Measurements from ENCODE around the gene AGRP. TPM values are rescaled to one million over a fixed set of nuclear protein-coding genes. Genes with fewer than 3 reads are reported as not detected.
A peak's percentile ranks its signal among the peaks of the same experiment; 100 is the strongest.

Gene AGRP
- total RNA-seq, 1 experiment from 2014 or later = not detected

DNA sequence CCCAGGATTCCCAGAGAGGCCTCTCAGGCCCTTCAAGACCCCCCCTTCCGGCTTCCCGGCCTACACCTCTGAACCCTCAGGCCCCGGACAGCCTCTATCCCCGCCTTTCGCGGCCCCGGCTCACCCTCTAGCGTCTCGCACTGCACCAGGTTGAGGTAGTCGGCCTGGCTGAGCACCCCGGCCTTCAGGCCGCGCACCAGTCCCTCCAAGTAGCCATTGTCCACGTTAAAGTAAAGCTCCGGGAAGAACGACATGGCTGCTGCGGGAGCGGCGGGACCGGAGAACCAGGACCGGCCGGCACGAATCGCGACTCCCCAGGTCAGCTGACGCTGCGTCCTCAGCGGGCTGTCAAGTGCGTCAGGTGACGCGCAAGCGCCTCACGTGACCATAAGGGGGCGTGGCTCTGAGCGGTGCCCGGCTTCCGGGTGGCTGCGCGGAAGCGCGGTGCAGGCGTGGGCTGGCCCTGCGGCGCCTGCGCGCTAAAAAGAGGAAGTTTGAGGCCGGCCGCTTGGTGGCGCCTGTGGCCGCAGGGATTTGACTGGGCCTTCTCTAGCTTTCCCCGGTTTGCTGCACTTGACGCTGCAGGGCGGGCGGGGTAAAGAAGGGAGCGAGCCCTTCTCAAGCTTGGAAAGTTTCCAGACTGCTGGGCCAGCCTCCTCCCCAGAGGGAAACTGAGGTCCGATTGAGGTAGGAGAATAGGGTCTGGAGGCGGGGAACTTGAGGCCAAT lies 2.4 kb downstream of the AGRP start, which contains the start of gene ATP6V0D1:
Gene ATP6V0D1, minus strand, starts transcription at position 325 of the 728 bp plus-strand sequence. Its CDS starts 71 bp downstream, at position 254.
- ChIA-PET POLR2A (interaction anchor here (0.5 to 1.8 kb wide), 4 partner anchors 32 to 364 kb away, joined by 3 to 4 read pairs (median 3); no protein-coding TSS in a partner anchor), CTCF (interaction anchor here (0.5 to 6.0 kb wide), 55 partner anchors 9 to 520 kb away, joined by 3 to 70 read pairs (median 4); partner anchors contain the start of genes ACD, C16orf86, CARMIL2 and CES3)
- peaks cover 36% of the 10 kb centered on the region for H3K27me3 Mint-ChIP-seq (ENCODE audit: low read depth)
- peak within 1 kb of the TSS; percentile 97 for H3K27ac Mint-ChIP-seq
- ATAC-seq (peak; percentile 95), DNase-seq (ENCODE audit: low spot score) (peak; percentile 99)
- peak within 1 kb of the TSS; percentile 98 for H3K4me3 Mint-ChIP-seq
- peaks cover 5% of the 10 kb centered on the region for H3K4me1 Mint-ChIP-seq
- H3K9me3 Mint-ChIP-seq = no peaks in the 10 kb centered on the region
- no peaks in the 10 kb centered on the region for H3K36me3 Mint-ChIP-seq
- TF ChIP-seq ZNF396 (CRISPR knock-in tag; IDR thresholded peaks at IDR 0.05; ENCODE audit: borderline replicate concordance) = no peak
- TF ChIP-seq GTF2I (CRISPR knock-in tag; conservative IDR thresholded peaks at IDR 0.05) = no peak
- TF ChIP-seq USF2 (CRISPR knock-in tag; IDR thresholded peaks at IDR 0.05) = peak; percentile 100
- TF ChIP-seq NFATC4 (CRISPR knock-in tag; IDR thresholded peaks at IDR 0.05) = no peak
- TF ChIP-seq MAX (CRISPR knock-in tag; IDR thresholded peaks at IDR 0.05) = peak; percentile 90
- no peak for TF ChIP-seq PRRX2 (CRISPR knock-in tag; IDR thresholded peaks at IDR 0.05)
- TF ChIP-seq, protein P1, sequence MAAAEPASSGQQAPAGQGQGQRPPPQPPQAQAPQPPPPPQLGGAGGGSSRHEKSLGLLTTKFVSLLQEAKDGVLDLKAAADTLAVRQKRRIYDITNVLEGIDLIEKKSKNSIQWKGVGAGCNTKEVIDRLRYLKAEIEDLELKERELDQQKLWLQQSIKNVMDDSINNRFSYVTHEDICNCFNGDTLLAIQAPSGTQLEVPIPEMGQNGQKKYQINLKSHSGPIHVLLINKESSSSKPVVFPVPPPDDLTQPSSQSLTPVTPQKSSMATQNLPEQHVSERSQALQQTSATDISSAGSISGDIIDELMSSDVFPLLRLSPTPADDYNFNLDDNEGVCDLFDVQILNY (CRISPR knock-in tag; IDR thresholded peaks at IDR 0.05) = 0 out of 2 replicates have a peak, but pooled peaks have one; percentile 75
- TF ChIP-seq NR2C2 (CRISPR knock-in tag; IDR thresholded peaks at IDR 0.05) = no peak
- no peak for TF ChIP-seq GRHL2 (CRISPR knock-in tag; IDR thresholded peaks at IDR 0.05; ENCODE audit: insufficient replicate concordance, severe bottlenecking)
- TF ChIP-seq, protein P2, sequence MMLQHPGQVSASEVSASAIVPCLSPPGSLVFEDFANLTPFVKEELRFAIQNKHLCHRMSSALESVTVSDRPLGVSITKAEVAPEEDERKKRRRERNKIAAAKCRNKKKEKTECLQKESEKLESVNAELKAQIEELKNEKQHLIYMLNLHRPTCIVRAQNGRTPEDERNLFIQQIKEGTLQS (CRISPR knock-in tag; conservative IDR thresholded peaks at IDR 0.05) = no peak
- TF ChIP-seq KAT7 (CRISPR knock-in tag; IDR thresholded peaks at IDR 0.05; ENCODE audit: borderline replicate concordance) = peak; percentile 75; the same call in 1 of the 2 replicates
- TF ChIP-seq, protein P3, sequence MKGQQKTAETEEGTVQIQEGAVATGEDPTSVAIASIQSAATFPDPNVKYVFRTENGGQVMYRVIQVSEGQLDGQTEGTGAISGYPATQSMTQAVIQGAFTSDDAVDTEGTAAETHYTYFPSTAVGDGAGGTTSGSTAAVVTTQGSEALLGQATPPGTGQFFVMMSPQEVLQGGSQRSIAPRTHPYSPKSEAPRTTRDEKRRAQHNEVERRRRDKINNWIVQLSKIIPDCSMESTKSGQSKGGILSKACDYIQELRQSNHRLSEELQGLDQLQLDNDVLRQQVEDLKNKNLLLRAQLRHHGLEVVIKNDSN (CRISPR knock-in tag; IDR thresholded peaks at IDR 0.05) = peak; percentile 100
- no peak for TF ChIP-seq ATF2 (CRISPR knock-in tag; IDR thresholded peaks at IDR 0.05; ENCODE audit: borderline replicate concordance, low read depth)
- TF ChIP-seq ZNF219 (CRISPR knock-in tag; IDR thresholded peaks at IDR 0.05; ENCODE audit: borderline replicate concordance) = no peak
- TF ChIP-seq ZNF281 (CRISPR knock-in tag; IDR thresholded peaks at IDR 0.05) = no peak
- no peak for TF ChIP-seq OVOL2 (CRISPR knock-in tag; IDR thresholded peaks at IDR 0.05; ENCODE audit: borderline replicate concordance)
- TF ChIP-seq ZNF671 (CRISPR knock-in tag; IDR thresholded peaks at IDR 0.05) = no peak
- TF ChIP-seq, protein P4, sequence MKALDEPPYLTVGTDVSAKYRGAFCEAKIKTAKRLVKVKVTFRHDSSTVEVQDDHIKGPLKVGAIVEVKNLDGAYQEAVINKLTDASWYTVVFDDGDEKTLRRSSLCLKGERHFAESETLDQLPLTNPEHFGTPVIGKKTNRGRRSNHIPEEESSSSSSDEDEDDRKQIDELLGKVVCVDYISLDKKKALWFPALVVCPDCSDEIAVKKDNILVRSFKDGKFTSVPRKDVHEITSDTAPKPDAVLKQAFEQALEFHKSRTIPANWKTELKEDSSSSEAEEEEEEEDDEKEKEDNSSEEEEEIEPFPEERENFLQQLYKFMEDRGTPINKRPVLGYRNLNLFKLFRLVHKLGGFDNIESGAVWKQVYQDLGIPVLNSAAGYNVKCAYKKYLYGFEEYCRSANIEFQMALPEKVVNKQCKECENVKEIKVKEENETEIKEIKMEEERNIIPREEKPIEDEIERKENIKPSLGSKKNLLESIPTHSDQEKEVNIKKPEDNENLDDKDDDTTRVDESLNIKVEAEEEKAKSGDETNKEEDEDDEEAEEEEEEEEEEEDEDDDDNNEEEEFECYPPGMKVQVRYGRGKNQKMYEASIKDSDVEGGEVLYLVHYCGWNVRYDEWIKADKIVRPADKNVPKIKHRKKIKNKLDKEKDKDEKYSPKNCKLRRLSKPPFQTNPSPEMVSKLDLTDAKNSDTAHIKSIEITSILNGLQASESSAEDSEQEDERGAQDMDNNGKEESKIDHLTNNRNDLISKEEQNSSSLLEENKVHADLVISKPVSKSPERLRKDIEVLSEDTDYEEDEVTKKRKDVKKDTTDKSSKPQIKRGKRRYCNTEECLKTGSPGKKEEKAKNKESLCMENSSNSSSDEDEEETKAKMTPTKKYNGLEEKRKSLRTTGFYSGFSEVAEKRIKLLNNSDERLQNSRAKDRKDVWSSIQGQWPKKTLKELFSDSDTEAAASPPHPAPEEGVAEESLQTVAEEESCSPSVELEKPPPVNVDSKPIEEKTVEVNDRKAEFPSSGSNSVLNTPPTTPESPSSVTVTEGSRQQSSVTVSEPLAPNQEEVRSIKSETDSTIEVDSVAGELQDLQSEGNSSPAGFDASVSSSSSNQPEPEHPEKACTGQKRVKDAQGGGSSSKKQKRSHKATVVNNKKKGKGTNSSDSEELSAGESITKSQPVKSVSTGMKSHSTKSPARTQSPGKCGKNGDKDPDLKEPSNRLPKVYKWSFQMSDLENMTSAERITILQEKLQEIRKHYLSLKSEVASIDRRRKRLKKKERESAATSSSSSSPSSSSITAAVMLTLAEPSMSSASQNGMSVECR (CRISPR knock-in tag; IDR thresholded peaks at IDR 0.05; ENCODE audit: borderline replicate concordance) = peak; percentile 98; the same call in 1 of the 2 replicates
- peak; percentile 53 for TF ChIP-seq GABPB1 (CRISPR knock-in tag; IDR thresholded peaks at IDR 0.05)
- TF ChIP-seq FOXK1 (CRISPR knock-in tag; IDR thresholded peaks at IDR 0.05) = peak; percentile 98
- peak; percentile 98 for TF ChIP-seq SP1 (CRISPR knock-in tag; conservative IDR thresholded peaks at IDR 0.05)
